A549 (cell line): ENCODE results near the gene PSAT1. TPM values are rescaled to one million over a fixed set of nuclear protein-coding genes. Genes with fewer than 3 reads are reported as not detected.

Experiments used
- ATAC-seq, 2 experiments: fragments of 200-7000 bp in 1 of 2; fragments of >200 bp in 1 of 2; cut with Nextera tagmentation in 1 of 2; cut with Tn5 transposase in 1 of 2; 3 replicates each; pipeline versions ENCODE4 v1.8.0 to v1.9.1; 2018 to 2020; ENCODE audit warnings: mild to moderate bottlenecking in 1 of 2, moderate library complexity in 1 of 2
- CTCF ChIA-PET: fragments of 300-600 bp; sonication (Branson Sonifier 250); formaldehyde crosslinking; extraction: SDS; loops from one replicate; lab custom pipeline; 2021; ENCODE audit warnings: antibody characterized with exemption, inconsistent platforms; lab: Yijun Ruan, JAX
- POLR2A ChIA-PET: fragments of 350-600 bp; formaldehyde crosslinking; extraction: SDS; loops from one replicate; lab custom pipeline; 2021; ENCODE audit warnings: antibody characterized with exemption, inconsistent platforms; lab: Yijun Ruan, JAX
- DNase-seq, 2 experiments: peaks; one replicate each; pipeline versions ENCODE4 v3.0.0 to v3.0.0-alpha.2; 2011 to 2016; ENCODE audit warnings: low read depth in 1 of 2, low spot score in 1 of 2
- FAIRE-seq: peaks from 2 replicates; lab custom pipeline; 2011; peaks lifted over from hg19 to GRCh38; lab: Jason Lieb, UNC
- H3K27ac ChIP-seq, 2 experiments: fragments of >200 bp; sonication (Bioruptor Twin); formaldehyde crosslinking; 3 replicates each; pipeline ENCODE4 v1.5.1; 2016 to 2017
- H3K4me1 ChIP-seq: fragments of >200 bp; sonication (Bioruptor Twin); formaldehyde crosslinking; 3 replicates; pipeline ENCODE4 v1.6.1; 2016
- H3K4me2 ChIP-seq: fragments of >200 bp; sonication (Bioruptor Twin); formaldehyde crosslinking; 3 replicates; pipeline ENCODE4 v1.6.1; 2016
- H3K4me3 ChIP-seq: fragments of >200 bp; sonication (Bioruptor Twin); formaldehyde crosslinking; 3 replicates; pipeline ENCODE4 v1.5.1; 2016
- H3K9me3 ChIP-seq: fragments of >200 bp; sonication (Bioruptor Twin); formaldehyde crosslinking; 3 replicates; pipeline ENCODE4 v1.6.1; 2016
- BCL3 ChIP-seq: fragments of >200 bp; sonication (Bioruptor Twin); formaldehyde crosslinking; IDR thresholded peaks from 3 replicates; pipeline ENCODE4 v1.6.1; 2016
- BHLHE40 ChIP-seq: IDR thresholded peaks from 2 replicates; pipeline ENCODE4 v1.6.1; 2012; ENCODE audit warnings: low read depth, low read length, inconsistent platforms
- CEBPB ChIP-seq, 2 experiments: fragments of >200 bp in 1 of 2; sonication (Bioruptor Twin) in 1 of 2; formaldehyde crosslinking in 1 of 2; IDR thresholded peaks; 2 replicates each; pipeline ENCODE4 v1.6.1; 2012 to 2016
- CTCF ChIP-seq: fragments of >200 bp; sonication (Bioruptor Twin); formaldehyde crosslinking; IDR thresholded peaks from 3 replicates; pipeline ENCODE4 v1.5.1; 2016
- FOSL2 ChIP-seq, 2 experiments: fragments of 450-650 bp in 1 of 2; fragments of >200 bp in 1 of 2; sonication (Bioruptor Twin) in 1 of 2; formaldehyde crosslinking; IDR thresholded peaks; 2 replicates each; pipeline versions ENCODE4 v1.5.0 to v1.6.1; 2016 to 2020; ENCODE audit warnings: mild to moderate bottlenecking in 1 of 2, moderate library complexity in 1 of 2
- GATA3 ChIP-seq: IDR thresholded peaks from 2 replicates; pipeline ENCODE4 v1.6.1; 2012; ENCODE audit warnings: borderline replicate concordance
- HEYL ChIP-seq: fragments of 250-450 bp; sonication (Bioruptor Pico); IDR thresholded peaks from 2 replicates; pipeline ENCODE4 v1.8.0; 2021; ENCODE audit warnings: mild to moderate bottlenecking, moderate library complexity
- HMGXB4 ChIP-seq: fragments of 250-450 bp; sonication (Bioruptor Pico); IDR thresholded peaks from 2 replicates; pipeline ENCODE4 v1.5.0; 2021; ENCODE audit warnings: mild to moderate bottlenecking, moderate library complexity, borderline replicate concordance
- HOXA7 ChIP-seq: fragments of 250-450 bp; sonication (Bioruptor Pico); IDR thresholded peaks from 2 replicates; pipeline ENCODE4 v1.5.0; 2020; ENCODE audit warnings: mild to moderate bottlenecking, moderate library complexity
- JUNB ChIP-seq: fragments of >200 bp; sonication (Bioruptor Twin); formaldehyde crosslinking; IDR thresholded peaks from 2 replicates; pipeline ENCODE4 v1.6.1; 2016
- MAZ ChIP-seq: fragments of 150-350 bp; IDR thresholded peaks from 2 replicates; pipeline ENCODE4 v1.6.1; 2014; ENCODE audit warnings: antibody characterized with exemption, low read depth, low read length, borderline replicate concordance
- MYC ChIP-seq: IDR thresholded peaks from 2 replicates; pipeline ENCODE4 v1.6.1; 2012; ENCODE audit warnings: mild to moderate bottlenecking, inconsistent platforms, low read length, improper control_type of control experiment, borderline replicate concordance
- NPAS2 ChIP-seq: fragments of 250-450 bp; sonication (Bioruptor Pico); IDR thresholded peaks from 2 replicates; pipeline ENCODE4 v1.8.0; 2022; ENCODE audit warnings: mild to moderate bottlenecking, moderate library complexity, borderline replicate concordance
- PHF8 ChIP-seq: fragments of 200-600 bp; sonication (generic); IDR thresholded peaks from 2 replicates; pipeline ENCODE4 v1.6.1; 2016; ENCODE audit warnings: low read depth, mild to moderate bottlenecking, antibody characterized with exemption, moderate library complexity, borderline replicate concordance
- RFX5 ChIP-seq: fragments of 450-650 bp; IDR thresholded peaks from 2 replicates; pipeline ENCODE4 v1.7.1; 2014; ENCODE audit warnings: antibody characterized with exemption, mild to moderate bottlenecking, moderate library complexity
- SMC3 ChIP-seq: fragments of >200 bp; sonication (Bioruptor Twin); formaldehyde crosslinking; IDR thresholded peaks from 3 replicates; pipeline ENCODE4 v1.6.1; 2018; ENCODE audit warnings: inconsistent platforms
- SREBF2 ChIP-seq: fragments of 450-650 bp; IDR thresholded peaks from 2 replicates; pipeline ENCODE4 v1.6.1; 2014; ENCODE audit warnings: mild to moderate bottlenecking, moderate library complexity
- WGBS: methylation state at CpG from one replicate; pipeline ENCODE4 v1.1.6; 2017; ENCODE audit errors: missing lambda C conversion rate; 5-methylcytosine and 5-hydroxymethylcytosine counted together
- polyA plus RNA-seq, 4 experiments: library from polyadenylated mRNA; depleted of rRNA in 3 of 4; stranded (reverse); fragments of >200 nt; fragmentation: RNase III in 1 of 4; extraction: RNeasy Plus Mini Kit Qiagen cat#74134 plus additional on column Dnase treatment in 1 of 4; gene quantifications; 2 replicates in 3 of 4; 3 replicates in 1 of 4; pipeline ENCODE4 v1.2.3, GENCODE V29; 2011 to 2017
- TF ChIP-seq, protein P1 (sequence below): IDR thresholded peaks from 2 replicates; pipeline ENCODE4 v1.6.1; 2012
- TF ChIP-seq, protein P2 (sequence below): fragments of 450-650 bp; IDR thresholded peaks from 2 replicates; pipeline ENCODE4 v1.6.1; 2014; ENCODE audit warnings: antibody characterized with exemption

PSAT1 gene
- polyA plus RNA-seq, 2 of the 4 experiments (the other 2 are of a cell fraction) = 200 to 529 TPM

GRCh38 chr9:78298046-78298765 lies 1.3 kb downstream of the PSAT1 start:
- DNase-seq (peak in 1 of 2 experiments; percentile 38), FAIRE-seq (no peak), ATAC-seq (peak in 1 of 2 experiments; percentile 0; a peak in 1 of 6 replicates)
- peak overlapping the region; percentile 75 for H3K4me3 ChIP-seq
- POLR2A ChIA-PET = no interaction called here
- TF ChIP-seq BCL3 (0 out of 3 replicates have a peak, but pooled peaks have one; percentile 14), CTCF (no peak)
- H3K9me3 ChIP-seq = no peaks in the 10 kb centered on the region
- 4% methylated on average over 12 of the region's 16 CpGs for WGBS
- H3K27ac ChIP-seq = peak overlapping the region; percentile 97 to 99
- CTCF ChIA-PET = interaction anchor here (1.8 kb wide), 1 partner anchor 38 kb away, joined by 7 read pairs; no protein-coding TSS in a partner anchor
- H3K4me1 ChIP-seq = peaks cover 45% of the 10 kb centered on the region
- H3K4me2 ChIP-seq = peak overlapping the region; percentile 83

DNA sequence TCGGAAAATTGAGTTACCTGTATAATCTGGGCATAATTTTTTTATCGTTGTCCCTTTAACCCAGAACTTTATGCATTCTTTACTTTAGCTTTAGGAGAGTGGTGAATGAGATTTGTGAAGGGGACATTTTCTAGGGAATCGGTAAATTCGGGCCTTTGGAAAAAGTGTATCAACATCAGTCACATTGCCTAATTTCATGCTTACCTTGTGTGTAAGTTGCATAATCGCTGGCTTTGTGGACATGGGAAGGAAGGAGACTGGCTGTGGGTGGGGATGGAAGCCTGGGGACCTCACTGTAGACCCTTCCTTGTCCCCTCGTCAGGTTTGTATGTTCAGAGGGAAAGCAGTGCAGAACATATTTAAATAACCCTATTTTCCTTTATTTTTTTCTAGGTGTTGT lies 3.3 kb downstream of the PSAT1 start:
- CTCF ChIA-PET = interaction anchor here (1.2 kb wide), 1 partner anchor 39 kb away, joined by 3 read pairs; no protein-coding TSS in a partner anchor
- H3K4me2 ChIP-seq = peak overlapping the region; percentile 83
- no peak for FAIRE-seq
- no peak for DNase-seq
- TF ChIP-seq JUNB = no peak
- TF ChIP-seq CEBPB (IDR thresholded peaks at IDR 0.05) = peak in 1 of 2 experiments; percentile 52; a peak in 2 of 4 replicates
- TF ChIP-seq, all 56 proteins: peak for 1
- Histone ChIP-seq H3K27ac (no peak overlapping the region), H3K9me3 (no peaks in the 10 kb centered on the region), H3K4me1 (peaks cover 48% of the 10 kb centered on the region), H3K4me3 (0 out of 3 replicates have a peak overlapping the region, but pooled peaks have one; percentile 9)
- ATAC-seq = no peak
- POLR2A ChIA-PET = no interaction called here
- 88% methylated on average over 6 of the region's 6 CpGs for WGBS

DNA sequence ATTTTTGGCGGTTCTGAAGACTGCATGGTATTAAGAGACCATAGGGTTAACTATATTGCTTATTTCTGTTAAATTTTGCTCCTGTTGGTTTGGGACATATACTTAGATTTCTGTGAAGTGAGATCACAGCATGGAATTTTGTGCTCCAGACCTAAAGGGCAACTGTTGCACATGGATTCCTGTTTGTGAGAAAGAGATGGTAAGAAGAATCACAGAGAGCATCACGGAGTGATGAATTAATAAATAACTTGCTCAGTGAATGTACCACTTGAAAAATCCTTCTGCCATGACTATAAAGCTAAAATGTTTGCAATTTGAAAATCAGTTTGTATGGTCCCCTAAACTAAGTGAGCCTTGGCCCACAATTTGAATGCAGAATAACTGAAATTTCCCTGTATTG lies 4.5 kb downstream of the PSAT1 start:
- FAIRE-seq = no peak
- Histone ChIP-seq H3K9me3 (no peaks in the 10 kb centered on the region), H3K4me1 (peaks cover 39% of the 10 kb centered on the region), H3K4me3 (no peak overlapping the region), H3K27ac (no peak overlapping the region), H3K4me2 (peak overlapping the region; percentile 83)
- POLR2A ChIA-PET = no interaction called here
- ATAC-seq = no peak
- DNase-seq = no peak
- CTCF ChIA-PET = no interaction called here
- 55% methylated on average over 2 of the region's 2 CpGs for WGBS
- no peak for TF ChIP-seq JUNB
- TF ChIP-seq RFX5 = no peak
- no peak for TF ChIP-seq HEYL (CRISPR knock-in tag)
- no peak for TF ChIP-seq FOSL2 (IDR thresholded peaks at IDR 0.05)
- no peak for TF ChIP-seq FOSL2 (CRISPR knock-in tag; IDR thresholded peaks at IDR 0.05)
- TF ChIP-seq, protein P1, sequence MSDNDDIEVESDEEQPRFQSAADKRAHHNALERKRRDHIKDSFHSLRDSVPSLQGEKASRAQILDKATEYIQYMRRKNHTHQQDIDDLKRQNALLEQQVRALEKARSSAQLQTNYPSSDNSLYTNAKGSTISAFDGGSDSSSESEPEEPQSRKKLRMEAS = no peak
- TF ChIP-seq NPAS2 = no peak
- TF ChIP-seq GATA3 = no peak
- TF ChIP-seq BHLHE40 = no peak
- TF ChIP-seq MYC = no peak
- TF ChIP-seq SMC3 = no peak
- no peak for TF ChIP-seq MAZ
- TF ChIP-seq SREBF2 = no peak
- TF ChIP-seq HMGXB4 = no peak
- no peak for TF ChIP-seq PHF8
- TF ChIP-seq HOXA7 (CRISPR knock-in tag) = no peak
- TF ChIP-seq, protein P2, sequence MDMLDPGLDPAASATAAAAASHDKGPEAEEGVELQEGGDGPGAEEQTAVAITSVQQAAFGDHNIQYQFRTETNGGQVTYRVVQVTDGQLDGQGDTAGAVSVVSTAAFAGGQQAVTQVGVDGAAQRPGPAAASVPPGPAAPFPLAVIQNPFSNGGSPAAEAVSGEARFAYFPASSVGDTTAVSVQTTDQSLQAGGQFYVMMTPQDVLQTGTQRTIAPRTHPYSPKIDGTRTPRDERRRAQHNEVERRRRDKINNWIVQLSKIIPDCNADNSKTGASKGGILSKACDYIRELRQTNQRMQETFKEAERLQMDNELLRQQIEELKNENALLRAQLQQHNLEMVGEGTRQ = no peak
